ENCODE measurements around the gene MAB21L2.
"Not testable (repeated sequence)": the region's sequence is repeated elsewhere in the genome, so short reads cannot be mapped to it uniquely, and the experiment has no call there.

MAB21L2 gene

DNA sequence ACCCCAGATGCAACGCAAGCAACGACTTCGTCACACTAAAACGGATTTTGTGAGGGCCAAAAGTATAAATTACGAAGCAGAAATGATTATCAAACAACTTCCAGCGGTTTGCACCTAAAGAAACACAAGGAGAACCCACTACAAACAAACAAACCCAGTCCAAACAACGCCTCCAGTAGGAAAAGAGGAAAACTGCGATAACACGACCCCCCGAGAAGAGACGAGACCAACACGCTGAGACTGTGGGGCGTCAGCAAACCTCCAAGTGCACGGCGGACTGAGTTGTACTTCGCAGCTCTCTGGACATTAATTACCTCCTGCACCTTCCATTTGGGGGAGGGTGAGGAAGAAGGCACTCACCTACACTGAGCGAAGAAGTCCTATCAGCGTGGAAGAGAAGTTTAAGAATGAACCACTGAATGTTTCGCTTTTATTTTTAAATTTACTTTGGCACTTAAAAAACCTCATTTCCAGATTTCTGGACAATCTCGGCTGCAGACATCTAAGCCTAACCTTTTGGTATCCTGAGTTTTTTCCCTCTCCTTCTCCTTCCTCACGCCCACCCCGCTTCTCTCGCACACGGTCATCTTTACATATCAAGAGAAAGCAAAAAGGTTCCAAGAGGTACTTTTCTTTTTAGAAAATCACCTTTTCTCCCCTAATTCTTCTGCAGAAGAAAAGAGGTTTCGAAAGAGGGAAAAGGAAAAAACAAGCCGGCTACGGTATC is at the start of gene MAB21L2:
MAB21L2 (plus strand) TSS at position 6 of the 727 bp plus-strand sequence. CDS start 879 bp downstream, outside the sequence.
- no peak for DNase-seq

DNA sequence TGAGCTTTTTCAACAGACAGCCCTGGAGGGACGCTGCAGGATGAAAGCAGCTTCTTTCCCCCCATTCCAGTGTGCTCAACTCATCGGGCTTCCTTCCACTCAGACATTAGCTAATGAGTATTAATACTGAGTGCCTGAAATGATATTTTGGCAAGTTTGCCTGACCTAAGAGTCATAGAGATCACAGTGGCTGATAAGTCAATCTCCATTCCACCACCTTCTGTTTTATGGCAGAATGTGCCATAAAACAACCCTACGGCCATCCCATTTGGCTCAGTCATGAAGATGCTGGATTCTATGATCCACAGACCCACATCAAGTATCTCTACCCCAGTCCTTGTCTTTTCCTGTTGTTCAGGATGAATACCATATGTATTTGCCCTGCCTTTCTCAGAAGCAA is 48.3 kb upstream of the MAB21L2 start:
- DNase-seq = no peak

DNA sequence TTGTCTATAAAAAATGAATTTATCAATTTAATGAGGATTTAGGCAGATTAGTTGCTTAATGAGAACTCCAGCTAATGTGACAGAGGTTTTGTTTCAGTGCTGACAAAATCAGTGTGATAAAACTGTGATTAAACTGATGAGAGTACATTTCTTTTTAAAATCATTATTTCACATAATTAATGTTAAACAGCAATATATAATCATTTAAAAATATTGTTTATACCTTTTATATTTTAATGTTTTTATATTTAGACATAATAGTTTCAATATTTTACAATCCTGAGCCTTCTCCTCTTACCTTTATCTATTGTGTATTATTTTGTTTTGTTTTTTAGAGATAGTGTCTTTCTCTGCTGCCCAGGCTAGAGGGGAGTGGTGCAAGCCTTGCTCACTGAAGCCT is 47.1 kb upstream of the MAB21L2 start:
- DNase-seq = no peak

DNA sequence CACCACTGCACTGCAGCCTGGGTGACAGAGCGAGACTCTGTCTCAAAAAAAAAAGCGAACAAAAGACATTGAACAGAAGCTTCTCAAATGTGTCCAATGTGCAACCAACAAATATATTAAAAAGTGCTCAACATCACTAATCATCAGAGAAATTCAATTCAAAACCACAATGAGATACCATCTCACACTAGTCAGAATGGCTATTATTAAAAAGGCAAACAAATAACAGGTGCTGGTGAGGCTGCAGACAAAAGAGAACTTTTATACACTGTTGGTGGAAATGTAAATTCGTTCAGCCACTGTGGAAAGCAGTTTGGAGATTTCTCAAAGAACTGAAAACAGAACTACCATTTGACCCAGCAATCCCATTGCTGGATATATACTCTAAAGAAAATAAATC is 44.0 kb upstream of the MAB21L2 start:
- DNase-seq = not testable (repeated sequence)

- no peak for DNase-seq
These were observed 41.4 kb upstream of the MAB21L2 start for GRCh38 chr4:150540536-150540935.

DNA sequence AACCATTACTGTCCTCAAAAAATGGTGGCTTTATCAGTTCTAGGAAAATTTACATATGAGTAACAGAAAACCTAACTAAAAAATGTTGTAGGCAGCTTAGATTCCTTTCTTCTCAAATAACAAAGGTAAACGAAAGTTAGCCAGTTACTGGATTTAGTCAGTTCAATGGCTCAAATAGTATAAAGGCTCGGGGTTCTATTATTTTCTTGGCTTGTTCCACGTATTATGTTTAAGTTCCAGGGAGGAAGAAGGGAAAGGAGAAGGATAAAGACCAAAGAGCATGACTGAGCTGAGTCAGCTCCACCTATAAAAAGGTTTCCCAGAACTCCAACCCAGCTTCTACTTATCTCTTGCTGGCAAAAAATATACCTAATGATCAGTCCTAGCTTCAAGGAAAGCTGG is 41.0 kb upstream of the MAB21L2 start:
- DNase-seq = no peak

GRCh38 chr4:150541681-150542080 is 40.3 kb upstream of the MAB21L2 start:
- DNase-seq = no peak

DNA sequence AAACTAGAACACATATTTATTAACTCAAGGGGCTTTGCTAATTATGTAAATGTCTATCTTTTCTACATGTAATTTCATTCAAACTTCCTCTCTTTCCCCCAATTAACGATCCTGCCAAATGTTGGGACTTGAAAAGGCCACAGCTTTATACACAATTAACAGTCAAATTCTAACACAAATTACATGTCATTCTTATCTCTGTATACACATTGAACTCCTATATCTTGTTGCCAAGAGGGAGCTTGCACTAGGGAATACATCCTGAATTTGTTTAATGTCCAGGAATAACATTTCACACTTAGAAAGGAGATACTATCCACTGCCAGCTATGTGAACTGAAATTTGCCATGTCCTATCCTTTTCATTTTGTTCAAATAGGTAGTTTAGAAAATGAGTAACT is 38.9 kb upstream of the MAB21L2 start:
- DNase-seq = no peak

- no peak for DNase-seq
These were observed 35.7 kb upstream of the MAB21L2 start for GRCh38 chr4:150546286-150546685.

- no peak for DNase-seq
These were observed 34.7 kb upstream of the MAB21L2 start for GRCh38 chr4:150547154-150547838.

DNA sequence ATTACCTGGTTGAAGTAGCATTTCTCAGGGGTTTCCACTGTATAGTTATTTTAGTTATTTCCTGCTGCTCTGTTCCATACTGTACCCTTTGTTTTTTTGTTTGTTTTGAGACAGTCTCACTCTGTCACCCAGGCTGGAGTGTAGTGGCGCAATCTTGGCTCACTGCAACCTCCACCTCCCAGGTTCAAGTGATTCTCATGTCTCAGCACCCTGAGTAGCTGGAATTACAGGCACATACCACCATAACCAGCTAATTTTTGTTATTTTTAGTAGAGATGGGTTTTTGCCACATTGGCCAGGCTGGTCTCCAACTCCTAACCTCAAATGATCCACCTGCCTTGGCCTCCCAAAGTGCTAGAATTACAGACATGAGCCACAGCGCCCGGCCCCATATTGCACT is 24.1 kb upstream of the MAB21L2 start:
- DNase-seq = not testable (repeated sequence)

DNA sequence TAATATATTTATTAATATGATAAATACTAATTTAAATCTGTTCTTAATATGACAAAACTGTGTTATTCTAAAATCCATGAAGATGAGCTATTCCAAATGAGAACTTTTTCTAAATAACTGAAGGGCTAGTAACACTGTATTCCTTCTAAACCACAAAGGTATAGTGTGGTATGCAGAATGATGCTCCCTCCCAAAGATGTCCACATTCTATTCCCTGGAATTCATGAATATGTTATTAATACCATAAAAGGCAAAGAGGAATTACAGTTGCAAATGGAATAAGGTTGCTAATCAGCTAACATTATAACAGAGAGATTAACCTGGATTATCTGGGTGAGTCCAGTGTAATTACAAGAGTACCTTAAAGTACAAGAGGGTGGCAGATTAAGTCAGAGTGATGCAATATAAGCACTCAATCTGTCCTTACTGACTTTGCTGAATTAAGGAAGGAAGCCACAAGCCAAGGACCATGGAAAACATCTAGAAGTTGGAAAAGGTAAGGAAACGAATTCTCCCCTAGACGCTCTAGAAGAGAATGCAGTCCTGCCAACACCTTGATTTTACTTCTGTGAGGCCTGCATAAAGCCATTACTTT is 20.7 kb upstream of the MAB21L2 start:
- DNase-seq = no peak

GRCh38 chr4:150562250-150562649 is 19.7 kb upstream of the MAB21L2 start:
- no peak for DNase-seq

- DNase-seq = no peak
These were observed 19.2 kb upstream of the MAB21L2 start for GRCh38 chr4:150562751-150563150.

DNA sequence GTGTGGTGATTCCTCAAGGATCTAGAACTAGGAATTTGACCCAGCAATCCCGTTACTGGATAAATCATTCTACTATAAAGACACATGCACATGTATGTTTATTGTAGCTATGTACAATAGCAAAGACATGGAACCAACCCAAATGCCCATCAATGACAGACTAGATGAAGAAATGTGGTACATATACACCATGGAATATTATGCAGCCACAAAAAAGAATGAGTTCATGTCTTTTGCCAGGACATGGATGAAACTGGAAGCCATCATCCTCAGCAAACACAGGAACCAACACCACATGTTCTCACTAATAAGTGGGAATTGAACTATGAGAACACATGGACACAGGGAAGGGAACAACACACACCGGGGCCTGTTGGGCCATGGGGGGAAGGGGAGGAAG is 17.0 kb upstream of the MAB21L2 start:
- not testable (repeated sequence) for DNase-seq

GRCh38 chr4:150567070-150567469 is 14.9 kb upstream of the MAB21L2 start:
- no peak for DNase-seq

- no peak for DNase-seq
These were observed 12.5 kb upstream of the MAB21L2 start for GRCh38 chr4:150569384-150569987.

DNA sequence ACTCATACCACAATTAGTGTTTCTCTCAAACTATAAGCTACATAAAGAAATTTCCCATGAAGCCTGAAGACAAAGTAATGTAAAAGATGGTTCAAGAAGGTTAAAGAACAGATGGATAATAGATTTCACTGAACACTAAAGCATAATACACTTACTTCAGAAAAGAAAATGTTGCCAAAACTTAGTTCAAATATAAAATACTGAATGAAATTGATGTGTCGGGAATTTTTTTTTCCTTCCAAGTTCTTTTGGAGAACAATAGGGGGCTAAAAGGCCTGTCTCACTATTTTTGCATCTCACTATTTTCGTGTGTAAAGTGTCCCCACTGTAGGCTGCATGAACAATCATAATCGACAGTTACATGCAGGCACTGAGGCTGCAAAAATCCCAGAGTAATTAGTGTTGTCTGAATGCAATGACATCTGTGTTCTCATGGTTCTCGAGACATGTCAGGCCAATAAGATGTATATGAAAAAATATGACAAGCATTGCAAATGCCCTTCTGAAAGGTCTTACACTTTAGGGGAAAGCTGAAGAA is 11.9 kb upstream of the MAB21L2 start:
- no peak for DNase-seq

- DNase-seq = no peak
These were observed 11.1 kb upstream of the MAB21L2 start for GRCh38 chr4:150570862-150571261.

- no peak for DNase-seq
These were observed 9.0 kb upstream of the MAB21L2 start for GRCh38 chr4:150572704-150573504.

GRCh38 chr4:150573534-150573933 is 8.4 kb upstream of the MAB21L2 start:
- DNase-seq = no peak

Data from anterior cingulate cortex (tissue), 58 donors.